Activated naive CD8-positive, alpha-beta T cell (primary cell): ENCODE data around the gene SFXN4.
A peak's percentile ranks its signal among the peaks of the same experiment; 100 is the strongest.

Experiments used
- H3K27ac Mint-ChIP-seq: one replicate; pipeline ENCODE4 v1.8.0; 2021; ENCODE audit warnings: mixed read lengths
- H3K27me3 Mint-ChIP-seq: one replicate; pipeline ENCODE4 v1.8.0; 2021; ENCODE audit warnings: mixed read lengths
- H3K36me3 Mint-ChIP-seq: one replicate; pipeline ENCODE4 v1.8.0; 2021; ENCODE audit warnings: mixed read lengths
- H3K4me1 Mint-ChIP-seq: one replicate; pipeline ENCODE4 v1.8.0; 2021; ENCODE audit warnings: low read depth, mixed read lengths
- H3K4me3 Mint-ChIP-seq: one replicate; pipeline ENCODE4 v1.8.0; 2021; ENCODE audit warnings: mild to moderate bottlenecking, mixed read lengths
- H3K9me3 Mint-ChIP-seq: one replicate; pipeline ENCODE4 v1.8.0; 2021; ENCODE audit warnings: low read depth, mixed read lengths

SFXN4 gene

GRCh38 chr10:119165171-119166117 lies at the start of gene SFXN4:
SFXN4 (minus strand) TSS chr10:119165714; CDS start chr10:119165647, 67 bp downstream.
- peak within 1 kb of the TSS; percentile 97 for H3K27ac Mint-ChIP-seq
- H3K36me3 Mint-ChIP-seq, result no peaks in the 10 kb centered on the region
- no peaks in the 10 kb centered on the region for H3K27me3 Mint-ChIP-seq
- peaks cover 35% of the 10 kb centered on the region for H3K4me1 Mint-ChIP-seq
- peak within 1 kb of the TSS; percentile 91 for H3K4me3 Mint-ChIP-seq
- H3K9me3 Mint-ChIP-seq, result no peaks in the 10 kb centered on the region

DNA sequence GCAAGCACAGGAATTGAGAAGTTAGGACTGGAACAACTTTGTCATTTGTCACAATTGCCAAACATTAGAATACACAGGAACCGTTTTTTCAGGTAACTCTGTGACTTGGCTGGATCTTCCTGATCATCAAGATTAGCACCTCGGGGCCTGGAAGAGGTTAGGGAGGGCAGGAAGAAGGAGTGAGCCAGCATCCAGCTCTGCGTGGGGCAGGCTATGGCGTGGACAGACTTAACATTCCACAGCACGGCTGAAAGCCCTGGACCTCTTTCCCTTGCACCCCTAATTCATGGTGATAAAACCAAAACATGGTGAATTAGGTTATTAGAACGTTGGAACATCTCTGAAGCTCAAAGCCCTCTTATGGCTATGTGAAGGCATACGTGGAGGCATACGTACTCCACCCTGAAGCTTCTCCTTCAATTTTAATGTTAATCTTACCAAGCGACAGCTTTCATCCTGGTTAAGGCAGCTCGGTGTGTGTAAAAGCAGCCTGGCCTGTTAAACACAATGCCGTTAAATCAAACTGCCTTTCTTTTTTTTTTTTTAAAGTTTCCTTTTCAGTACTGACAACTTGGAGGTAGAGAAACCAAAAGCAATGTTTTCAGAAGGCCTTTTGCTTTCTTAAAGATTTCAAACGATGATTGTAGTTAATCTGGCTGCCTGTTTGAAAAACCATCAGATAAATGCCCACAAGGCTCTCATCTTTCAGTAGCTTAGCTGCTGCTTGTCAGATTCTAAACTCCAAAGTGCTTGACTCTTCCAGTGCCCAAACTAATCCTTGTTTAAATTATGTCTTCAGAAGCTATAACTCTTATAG lies 46.3 kb upstream of the SFXN4 start:
- peak overlapping the region; percentile 95 for H3K27ac Mint-ChIP-seq
- H3K36me3 Mint-ChIP-seq, result no peaks in the 10 kb centered on the region

GRCh38 chr10:119211176-119211575 lies 45.7 kb upstream of the SFXN4 start:
- H3K9me3 Mint-ChIP-seq, result no peaks in the 10 kb centered on the region

More for the DNA sequence above, 46.3 kb upstream of the SFXN4 start:
- peaks cover 69% of the 10 kb centered on the region for H3K4me1 Mint-ChIP-seq
- no peaks in the 10 kb centered on the region for H3K9me3 Mint-ChIP-seq
- peak overlapping the region; percentile 77 for H3K4me3 Mint-ChIP-seq
- no peaks in the 10 kb centered on the region for H3K27me3 Mint-ChIP-seq

GRCh38 chr10:119210633-119211032 lies 45.1 kb upstream of the SFXN4 start:
- Mint-ChIP-seq H3K27me3 (no peaks in the 10 kb centered on the region), H3K9me3 (no peaks in the 10 kb centered on the region), H3K36me3 (no peaks in the 10 kb centered on the region), H3K4me3 (peak overlapping the region; percentile 77), H3K4me1 (peaks cover 72% of the 10 kb centered on the region), H3K27ac (peak overlapping the region; percentile 95)

More at GRCh38 chr10:119211176-119211575, 45.7 kb upstream of the SFXN4 start:
- H3K27ac Mint-ChIP-seq, result peak overlapping the region; percentile 95
- H3K27me3 Mint-ChIP-seq, result no peaks in the 10 kb centered on the region
- peak overlapping the region; percentile 77 for H3K4me3 Mint-ChIP-seq
- H3K4me1 Mint-ChIP-seq, result peaks cover 74% of the 10 kb centered on the region
- H3K36me3 Mint-ChIP-seq, result no peaks in the 10 kb centered on the region

GRCh38 chr10:119209736-119210355 lies 44.3 kb upstream of the SFXN4 start:
- Mint-ChIP-seq H3K4me1 (peaks cover 71% of the 10 kb centered on the region), H3K27me3 (no peaks in the 10 kb centered on the region), H3K9me3 (no peaks in the 10 kb centered on the region), H3K4me3 (peak overlapping the region; percentile 98), H3K27ac (peak overlapping the region; percentile 93), H3K36me3 (no peaks in the 10 kb centered on the region)

- H3K27ac Mint-ChIP-seq, result peak overlapping the region; percentile 93
- peaks cover 68% of the 10 kb centered on the region for H3K4me1 Mint-ChIP-seq
- no peaks in the 10 kb centered on the region for H3K27me3 Mint-ChIP-seq
- H3K9me3 Mint-ChIP-seq, result no peaks in the 10 kb centered on the region
- H3K36me3 Mint-ChIP-seq, result no peaks in the 10 kb centered on the region
- H3K4me3 Mint-ChIP-seq, result peak overlapping the region; percentile 98
Measured at GRCh38 chr10:119209035-119209735, 43.7 kb upstream of the SFXN4 start.

GRCh38 chr10:119208553-119208940 lies 43.0 kb upstream of the SFXN4 start:
- Mint-ChIP-seq H3K36me3 (no peaks in the 10 kb centered on the region), H3K27ac (peak overlapping the region; percentile 93), H3K9me3 (no peaks in the 10 kb centered on the region), H3K27me3 (no peaks in the 10 kb centered on the region), H3K4me3 (peak overlapping the region; percentile 98), H3K4me1 (peaks cover 62% of the 10 kb centered on the region)

DNA sequence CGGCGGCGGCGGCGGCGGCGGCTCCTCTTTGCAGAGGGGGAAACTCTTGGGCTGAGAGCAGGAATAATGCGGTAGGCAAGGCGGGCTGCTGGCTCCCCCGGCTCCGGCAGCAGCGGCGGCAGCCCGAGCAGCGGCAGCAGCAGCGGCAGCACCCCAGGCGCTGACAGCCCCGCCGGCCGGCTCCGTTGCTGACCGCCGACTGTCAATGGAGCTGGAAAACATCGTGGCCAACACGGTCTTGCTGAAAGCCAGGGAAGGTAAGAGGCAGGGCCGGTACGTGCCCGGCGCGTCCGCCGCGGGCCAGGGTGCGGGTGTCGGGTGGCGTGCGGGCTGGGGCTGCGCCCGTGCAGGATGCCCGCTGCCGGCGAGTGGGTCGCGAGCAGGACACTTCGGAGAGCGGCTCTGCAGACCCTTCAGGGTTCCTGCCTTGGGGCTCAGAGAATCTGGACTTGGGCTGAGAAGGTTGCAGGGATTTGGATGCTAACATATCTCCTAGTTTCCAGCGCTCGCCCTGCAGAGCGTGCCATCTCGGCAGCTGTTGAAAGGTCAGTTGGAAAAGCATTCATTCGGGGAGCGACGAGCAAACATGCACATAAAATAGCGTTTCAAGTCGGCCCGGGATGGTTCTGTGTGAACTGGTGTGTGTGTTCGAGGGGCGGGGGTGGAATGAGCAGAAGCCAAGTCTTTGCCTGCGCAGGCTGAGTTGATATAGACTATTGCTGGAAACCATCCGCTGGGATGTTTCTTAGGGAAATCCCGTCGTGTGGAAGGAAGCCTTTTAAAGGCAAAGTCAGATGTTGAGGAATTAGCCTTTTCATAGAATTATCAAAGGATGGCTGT lies 42.4 kb upstream of the SFXN4 start:
- Mint-ChIP-seq H3K27me3 (no peaks in the 10 kb centered on the region), H3K36me3 (no peaks in the 10 kb centered on the region), H3K27ac (peak overlapping the region; percentile 93), H3K9me3 (no peaks in the 10 kb centered on the region), H3K4me3 (peak overlapping the region; percentile 98), H3K4me1 (peaks cover 58% of the 10 kb centered on the region)

DNA sequence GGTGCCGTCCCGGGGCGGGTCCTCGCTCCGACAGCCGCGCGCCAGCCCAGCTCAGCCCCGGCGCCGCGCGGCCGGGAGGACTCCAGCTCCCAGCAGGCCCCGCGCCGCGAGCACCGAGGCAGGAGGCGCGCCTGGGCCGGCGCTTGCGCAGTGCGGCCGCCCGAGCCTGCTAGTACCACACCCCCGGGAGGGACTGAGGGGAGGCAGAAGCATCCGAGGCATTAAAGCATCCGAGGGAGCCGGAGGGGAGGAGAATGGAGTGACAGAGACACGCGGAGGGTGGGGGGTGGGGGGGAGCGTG lies 41.8 kb upstream of the SFXN4 start, which contains the start of gene GRK5:
GRK5 (plus strand) TSS at position 206 of the 301 bp plus-strand sequence. CDS start 347 bp downstream, outside the sequence.
- H3K27ac Mint-ChIP-seq, result peak within 1 kb of the TSS; percentile 96
- no peaks in the 10 kb centered on the region for H3K9me3 Mint-ChIP-seq
- H3K4me1 Mint-ChIP-seq, result peaks cover 51% of the 10 kb centered on the region
- no peaks in the 10 kb centered on the region for H3K36me3 Mint-ChIP-seq
- no peaks in the 10 kb centered on the region for H3K27me3 Mint-ChIP-seq
- H3K4me3 Mint-ChIP-seq, result peak within 1 kb of the TSS; percentile 98

- Mint-ChIP-seq H3K4me1 (peaks cover 46% of the 10 kb centered on the region), H3K27ac (peak overlapping the region; percentile 96), H3K9me3 (no peaks in the 10 kb centered on the region), H3K27me3 (no peaks in the 10 kb centered on the region), H3K36me3 (no peaks in the 10 kb centered on the region), H3K4me3 (peak overlapping the region; percentile 93)
Measured at GRCh38 chr10:119206603-119207365, 41.3 kb upstream of the SFXN4 start.

- H3K27ac Mint-ChIP-seq, result peak overlapping the region; percentile 96
- peaks cover 39% of the 10 kb centered on the region for H3K4me1 Mint-ChIP-seq
- peak overlapping the region; percentile 93 for H3K4me3 Mint-ChIP-seq
- no peaks in the 10 kb centered on the region for H3K9me3 Mint-ChIP-seq
- no peaks in the 10 kb centered on the region for H3K36me3 Mint-ChIP-seq
- H3K27me3 Mint-ChIP-seq, result no peaks in the 10 kb centered on the region
Measured at GRCh38 chr10:119205894-119206602, 40.5 kb upstream of the SFXN4 start.

GRCh38 chr10:119203006-119203405 lies 37.5 kb upstream of the SFXN4 start:
- H3K27me3 Mint-ChIP-seq, result no peaks in the 10 kb centered on the region
- H3K4me1 Mint-ChIP-seq, result peaks cover 24% of the 10 kb centered on the region
- no peaks in the 10 kb centered on the region for H3K9me3 Mint-ChIP-seq
- no peak overlapping the region for H3K27ac Mint-ChIP-seq
- H3K36me3 Mint-ChIP-seq, result no peaks in the 10 kb centered on the region
- no peak overlapping the region for H3K4me3 Mint-ChIP-seq
